ENCODE results near the gene ASPRV1. TPM values are rescaled to one million over a fixed set of nuclear protein-coding genes. Genes with fewer than 3 reads are reported as not detected.

The ASPRV1 gene
- polyA plus RNA-seq, 2 of the 4 experiments (the other 2 are of a cell fraction): 0.36 TPM

DNA sequence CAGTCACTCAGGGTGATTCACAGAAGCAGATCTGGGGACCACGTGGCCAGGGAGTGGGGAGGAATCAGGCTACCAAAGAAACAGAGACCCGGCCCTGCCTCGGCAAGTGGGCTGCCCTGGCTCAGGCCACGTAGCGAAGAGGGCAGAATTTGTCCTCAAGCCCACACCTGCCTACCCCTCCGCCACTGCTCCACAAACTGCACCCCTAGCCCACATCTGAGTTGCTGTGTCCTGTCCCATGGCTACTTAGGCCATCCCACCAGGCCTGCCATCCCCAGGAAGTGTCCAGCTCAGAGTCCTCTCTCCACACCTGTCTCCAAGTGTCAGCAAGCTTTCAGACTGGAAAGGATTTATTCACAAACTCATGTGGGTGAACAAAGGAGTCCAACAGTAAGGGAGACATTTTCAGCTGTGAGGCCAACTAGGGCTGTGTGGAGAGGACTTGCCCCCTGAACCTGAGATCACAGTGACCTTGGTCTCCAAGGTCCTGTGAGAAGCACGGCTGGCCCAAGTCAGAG is 31.7 kb upstream of the ASPRV1 start:
- ChIA-PET CTCF (no interaction called here), POLR2A (no interaction called here)
- Histone ChIP-seq H3K27ac (no peak overlapping the region), H3K4me3 (no peak overlapping the region), H3K4me1 (peaks cover 14% of the 10 kb centered on the region), H3K4me2 (no peak overlapping the region), H3K9me3 (no peaks in the 10 kb centered on the region)
- TF ChIP-seq USF2 (IDR thresholded peaks at IDR 0.05) (no peak), ESRRA (IDR thresholded peaks at IDR 0.05; ENCODE audit: borderline replicate concordance, low read length) (no peak), EP300 (IDR thresholded peaks at IDR 0.05) (no peak), GATA3 (IDR thresholded peaks at IDR 0.05; ENCODE audit: borderline replicate concordance) (no peak), HES2 (IDR thresholded peaks at IDR 0.05) (no peak), JUN (IDR thresholded peaks at IDR 0.05) (no peak), RFX5 (IDR thresholded peaks at IDR 0.05) (no peak), MYC (IDR thresholded peaks at IDR 0.05; ENCODE audit: borderline replicate concordance, low read length) (no peak), RCOR1 (IDR thresholded peaks at IDR 0.05; ENCODE audit: low read depth, low read length) (no peak), EHF (CRISPR knock-in tag; IDR thresholded peaks at IDR 0.05) (no peak), POLR2A (IDR thresholded peaks at IDR 0.05; ENCODE audit: low read length) (no peak), CHD4 (IDR thresholded peaks at IDR 0.05; ENCODE audit: borderline replicate concordance) (no peak), NPAS2 (CRISPR knock-in tag; IDR thresholded peaks at IDR 0.05; ENCODE audit: borderline replicate concordance) (no peak), JUNB (IDR thresholded peaks at IDR 0.05) (no peak), POLR2AphosphoS2 (conservative IDR thresholded peaks at IDR 0.05; ENCODE audit: low read length) (no peak), SMC3 (IDR thresholded peaks at IDR 0.05) (no peak), EHMT2 (IDR thresholded peaks at IDR 0.05; ENCODE audit: low read depth) (no peak)
- TF ChIP-seq, protein P1, sequence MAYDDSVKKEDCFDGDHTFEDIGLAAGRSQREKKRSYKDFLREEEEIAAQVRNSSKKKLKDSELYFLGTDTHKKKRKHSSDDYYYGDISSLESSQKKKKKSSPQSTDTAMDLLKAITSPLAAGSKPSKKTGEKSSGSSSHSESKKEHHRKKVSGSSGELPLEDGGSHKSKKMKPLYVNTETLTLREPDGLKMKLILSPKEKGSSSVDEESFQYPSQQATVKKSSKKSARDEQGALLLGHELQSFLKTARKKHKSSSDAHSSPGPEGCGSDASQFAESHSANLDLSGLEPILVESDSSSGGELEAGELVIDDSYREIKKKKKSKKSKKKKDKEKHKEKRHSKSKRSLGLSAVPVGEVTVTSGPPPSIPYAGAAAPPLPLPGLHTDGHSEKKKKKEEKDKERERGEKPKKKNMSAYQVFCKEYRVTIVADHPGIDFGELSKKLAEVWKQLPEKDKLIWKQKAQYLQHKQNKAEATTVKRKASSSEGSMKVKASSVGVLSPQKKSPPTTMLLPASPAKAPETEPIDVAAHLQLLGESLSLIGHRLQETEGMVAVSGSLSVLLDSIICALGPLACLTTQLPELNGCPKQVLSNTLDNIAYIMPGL (CRISPR knock-in tag; IDR thresholded peaks at IDR 0.05; ENCODE audit: borderline replicate concordance): no peak
- TF ChIP-seq, protein P2, sequence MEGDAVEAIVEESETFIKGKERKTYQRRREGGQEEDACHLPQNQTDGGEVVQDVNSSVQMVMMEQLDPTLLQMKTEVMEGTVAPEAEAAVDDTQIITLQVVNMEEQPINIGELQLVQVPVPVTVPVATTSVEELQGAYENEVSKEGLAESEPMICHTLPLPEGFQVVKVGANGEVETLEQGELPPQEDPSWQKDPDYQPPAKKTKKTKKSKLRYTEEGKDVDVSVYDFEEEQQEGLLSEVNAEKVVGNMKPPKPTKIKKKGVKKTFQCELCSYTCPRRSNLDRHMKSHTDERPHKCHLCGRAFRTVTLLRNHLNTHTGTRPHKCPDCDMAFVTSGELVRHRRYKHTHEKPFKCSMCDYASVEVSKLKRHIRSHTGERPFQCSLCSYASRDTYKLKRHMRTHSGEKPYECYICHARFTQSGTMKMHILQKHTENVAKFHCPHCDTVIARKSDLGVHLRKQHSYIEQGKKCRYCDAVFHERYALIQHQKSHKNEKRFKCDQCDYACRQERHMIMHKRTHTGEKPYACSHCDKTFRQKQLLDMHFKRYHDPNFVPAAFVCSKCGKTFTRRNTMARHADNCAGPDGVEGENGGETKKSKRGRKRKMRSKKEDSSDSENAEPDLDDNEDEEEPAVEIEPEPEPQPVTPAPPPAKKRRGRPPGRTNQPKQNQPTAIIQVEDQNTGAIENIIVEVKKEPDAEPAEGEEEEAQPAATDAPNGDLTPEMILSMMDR (IDR thresholded peaks at IDR 0.05): no peak
- ATAC-seq (no peak), DNase-seq (ENCODE audit: low read depth in 1 of 2, low spot score in 1 of 2) (no peak), FAIRE-seq (no peak)
- WGBS (ENCODE audit: missing lambda C conversion rate): 80% methylated on average over 7 of the region's 7 CpGs

DNA sequence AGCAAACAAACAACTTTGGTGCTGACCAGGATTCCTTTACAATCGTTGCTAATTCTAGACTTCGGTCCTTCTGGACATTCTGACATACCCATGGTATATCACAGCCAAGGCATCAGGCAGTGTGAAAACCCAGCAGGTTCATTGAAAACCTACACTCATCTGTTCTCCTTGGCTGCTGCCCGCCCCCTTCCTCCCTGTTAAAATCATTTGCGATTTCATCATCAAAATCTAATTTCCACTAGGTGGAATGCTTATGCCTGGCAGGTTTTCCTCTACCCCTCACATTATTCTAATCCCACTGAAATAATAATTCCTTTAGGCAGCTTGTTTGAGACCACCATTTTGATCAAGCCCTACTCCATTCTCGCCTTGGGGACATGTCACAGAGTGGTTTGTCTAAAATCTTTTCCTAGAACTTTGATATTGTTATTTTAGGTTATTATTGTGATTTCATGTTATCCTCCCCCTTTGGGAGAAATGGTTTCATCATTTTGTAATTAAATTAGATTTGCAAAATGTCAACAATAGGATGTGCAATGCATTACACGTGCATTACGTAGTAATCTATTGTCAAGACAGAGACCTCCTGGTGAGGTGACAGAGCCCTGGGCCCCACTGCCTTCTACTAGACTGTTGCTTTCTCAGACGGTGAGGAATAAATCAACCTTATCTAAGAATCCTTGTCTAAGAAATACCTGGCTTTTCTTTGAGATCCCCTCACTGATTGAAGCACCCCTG is 31.0 kb upstream of the ASPRV1 start:
- POLR2A ChIA-PET: no interaction called here
- H3K27ac ChIP-seq: no peak overlapping the region
- no peak overlapping the region for H3K4me3 ChIP-seq
- no peak for FAIRE-seq
- 79% methylated on average over 8 of the region's 8 CpGs for WGBS (ENCODE audit: missing lambda C conversion rate)
- peaks cover 9% of the 10 kb centered on the region for H3K4me1 ChIP-seq
- CTCF ChIA-PET: no interaction called here
- no peak for ATAC-seq
- no peak overlapping the region for H3K4me2 ChIP-seq
- no peak for DNase-seq (ENCODE audit: low read depth in 1 of 2, low spot score in 1 of 2)
- no peaks in the 10 kb centered on the region for H3K9me3 ChIP-seq
- TF ChIP-seq HOXB13 (CRISPR knock-in tag; IDR thresholded peaks at IDR 0.05; ENCODE audit: low read depth) (no peak), E2F6 (IDR thresholded peaks at IDR 0.05; ENCODE audit: borderline replicate concordance, low read depth) (no peak), HOXB5 (CRISPR knock-in tag; IDR thresholded peaks at IDR 0.05) (no peak), KDM1A (IDR thresholded peaks at IDR 0.05; ENCODE audit: low read depth) (no peak), FOSB (CRISPR knock-in tag; IDR thresholded peaks at IDR 0.05) (no peak)
- TF ChIP-seq, protein P1 (CRISPR knock-in tag; IDR thresholded peaks at IDR 0.05; ENCODE audit: borderline replicate concordance): no peak
- TF ChIP-seq, protein P3, sequence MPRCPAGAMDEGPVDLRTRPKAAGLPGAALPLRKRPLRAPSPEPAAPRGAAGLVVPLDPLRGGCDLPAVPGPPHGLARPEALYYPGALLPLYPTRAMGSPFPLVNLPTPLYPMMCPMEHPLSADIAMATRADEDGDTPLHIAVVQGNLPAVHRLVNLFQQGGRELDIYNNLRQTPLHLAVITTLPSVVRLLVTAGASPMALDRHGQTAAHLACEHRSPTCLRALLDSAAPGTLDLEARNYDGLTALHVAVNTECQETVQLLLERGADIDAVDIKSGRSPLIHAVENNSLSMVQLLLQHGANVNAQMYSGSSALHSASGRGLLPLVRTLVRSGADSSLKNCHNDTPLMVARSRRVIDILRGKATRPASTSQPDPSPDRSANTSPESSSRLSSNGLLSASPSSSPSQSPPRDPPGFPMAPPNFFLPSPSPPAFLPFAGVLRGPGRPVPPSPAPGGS (IDR thresholded peaks at IDR 0.05): no peak
